ENCODE results near the gene CHST1.

CHST1 gene

GRCh38 chr11:45614196-45614828 is 51.1 kb downstream of the CHST1 start:
- no peak for ATAC-seq
- TF ChIP-seq ZC3H10 (CRISPR knock-in tag; IDR thresholded peaks at IDR 0.05) (no peak), BACH2 (CRISPR knock-in tag; IDR thresholded peaks at IDR 0.05; ENCODE audit: borderline replicate concordance) (no peak), ISL1 (CRISPR knock-in tag; IDR thresholded peaks at IDR 0.05) (no peak), PPARA (CRISPR knock-in tag; IDR thresholded peaks at IDR 0.05; ENCODE audit: borderline replicate concordance) (no peak), CSRNP3 (CRISPR knock-in tag; IDR thresholded peaks at IDR 0.05) (no peak), ZNF565 (CRISPR knock-in tag; conservative IDR thresholded peaks at IDR 0.05; ENCODE audit: low read depth) (no peak), ZNF8 (CRISPR knock-in tag; IDR thresholded peaks at IDR 0.05) (no peak), RARB (CRISPR knock-in tag; IDR thresholded peaks at IDR 0.05) (no peak), OSR1 (CRISPR knock-in tag; IDR thresholded peaks at IDR 0.05) (no peak)
- TF ChIP-seq, protein P1, sequence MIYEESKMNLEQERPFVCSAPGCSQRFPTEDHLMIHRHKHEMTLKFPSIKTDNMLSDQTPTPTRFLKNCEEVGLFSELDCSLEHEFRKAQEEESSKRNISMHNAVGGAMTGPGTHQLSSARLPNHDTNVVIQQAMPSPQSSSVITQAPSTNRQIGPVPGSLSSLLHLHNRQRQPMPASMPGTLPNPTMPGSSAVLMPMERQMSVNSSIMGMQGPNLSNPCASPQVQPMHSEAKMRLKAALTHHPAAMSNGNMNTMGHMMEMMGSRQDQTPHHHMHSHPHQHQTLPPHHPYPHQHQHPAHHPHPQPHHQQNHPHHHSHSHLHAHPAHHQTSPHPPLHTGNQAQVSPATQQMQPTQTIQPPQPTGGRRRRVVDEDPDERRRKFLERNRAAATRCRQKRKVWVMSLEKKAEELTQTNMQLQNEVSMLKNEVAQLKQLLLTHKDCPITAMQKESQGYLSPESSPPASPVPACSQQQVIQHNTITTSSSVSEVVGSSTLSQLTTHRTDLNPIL (CRISPR knock-in tag; IDR thresholded peaks at IDR 0.05; ENCODE audit: low read depth) = no peak
- TF ChIP-seq, protein P2, sequence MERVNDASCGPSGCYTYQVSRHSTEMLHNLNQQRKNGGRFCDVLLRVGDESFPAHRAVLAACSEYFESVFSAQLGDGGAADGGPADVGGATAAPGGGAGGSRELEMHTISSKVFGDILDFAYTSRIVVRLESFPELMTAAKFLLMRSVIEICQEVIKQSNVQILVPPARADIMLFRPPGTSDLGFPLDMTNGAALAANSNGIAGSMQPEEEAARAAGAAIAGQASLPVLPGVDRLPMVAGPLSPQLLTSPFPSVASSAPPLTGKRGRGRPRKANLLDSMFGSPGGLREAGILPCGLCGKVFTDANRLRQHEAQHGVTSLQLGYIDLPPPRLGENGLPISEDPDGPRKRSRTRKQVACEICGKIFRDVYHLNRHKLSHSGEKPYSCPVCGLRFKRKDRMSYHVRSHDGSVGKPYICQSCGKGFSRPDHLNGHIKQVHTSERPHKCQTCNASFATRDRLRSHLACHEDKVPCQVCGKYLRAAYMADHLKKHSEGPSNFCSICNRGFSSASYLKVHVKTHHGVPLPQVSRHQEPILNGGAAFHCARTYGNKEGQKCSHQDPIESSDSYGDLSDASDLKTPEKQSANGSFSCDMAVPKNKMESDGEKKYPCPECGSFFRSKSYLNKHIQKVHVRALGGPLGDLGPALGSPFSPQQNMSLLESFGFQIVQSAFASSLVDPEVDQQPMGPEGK (CRISPR knock-in tag; IDR thresholded peaks at IDR 0.05; ENCODE audit: borderline replicate concordance) = no peak

GRCh38 chr11:45610627-45611026 is 54.8 kb downstream of the CHST1 start:
- TF ChIP-seq ESRRG (CRISPR knock-in tag; IDR thresholded peaks at IDR 0.05) = no peak
- TF ChIP-seq BACH2 (CRISPR knock-in tag; IDR thresholded peaks at IDR 0.05; ENCODE audit: borderline replicate concordance) = no peak
- no peak for TF ChIP-seq ZFP3 (CRISPR knock-in tag; IDR thresholded peaks at IDR 0.05)
- no peak for TF ChIP-seq RARB (CRISPR knock-in tag; IDR thresholded peaks at IDR 0.05)
- no peak for TF ChIP-seq ARNTL (CRISPR knock-in tag; IDR thresholded peaks at IDR 0.05; ENCODE audit: borderline replicate concordance, low read depth)
- TF ChIP-seq, protein P1 (CRISPR knock-in tag; IDR thresholded peaks at IDR 0.05; ENCODE audit: low read depth) = no peak
- TF ChIP-seq ZC3H10 (CRISPR knock-in tag; IDR thresholded peaks at IDR 0.05) = no peak
- no peak for TF ChIP-seq ZNF565 (CRISPR knock-in tag; conservative IDR thresholded peaks at IDR 0.05; ENCODE audit: low read depth)
- no peak for TF ChIP-seq CSRNP3 (CRISPR knock-in tag; IDR thresholded peaks at IDR 0.05)
- no peak for TF ChIP-seq TCF4 (CRISPR knock-in tag; IDR thresholded peaks at IDR 0.05; ENCODE audit: borderline replicate concordance)
- TF ChIP-seq ZFP30 (CRISPR knock-in tag; IDR thresholded peaks at IDR 0.05) = no peak
- TF ChIP-seq, protein P3, sequence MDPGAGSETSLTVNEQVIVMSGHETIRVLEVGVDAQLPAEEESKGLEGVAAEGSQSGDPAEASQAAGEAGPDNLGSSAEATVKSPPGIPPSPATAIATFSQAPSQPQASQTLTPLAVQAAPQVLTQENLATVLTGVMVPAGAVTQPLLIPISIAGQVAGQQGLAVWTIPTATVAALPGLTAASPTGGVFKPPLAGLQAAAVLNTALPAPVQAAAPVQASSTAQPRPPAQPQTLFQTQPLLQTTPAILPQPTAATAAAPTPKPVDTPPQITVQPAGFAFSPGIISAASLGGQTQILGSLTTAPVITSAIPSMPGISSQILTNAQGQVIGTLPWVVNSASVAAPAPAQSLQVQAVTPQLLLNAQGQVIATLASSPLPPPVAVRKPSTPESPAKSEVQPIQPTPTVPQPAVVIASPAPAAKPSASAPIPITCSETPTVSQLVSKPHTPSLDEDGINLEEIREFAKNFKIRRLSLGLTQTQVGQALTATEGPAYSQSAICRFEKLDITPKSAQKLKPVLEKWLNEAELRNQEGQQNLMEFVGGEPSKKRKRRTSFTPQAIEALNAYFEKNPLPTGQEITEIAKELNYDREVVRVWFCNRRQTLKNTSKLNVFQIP (CRISPR knock-in tag; IDR thresholded peaks at IDR 0.05; ENCODE audit: borderline replicate concordance, low read depth) = no peak
- no peak for TF ChIP-seq OSR1 (CRISPR knock-in tag; IDR thresholded peaks at IDR 0.05)
- ATAC-seq = no peak

- ATAC-seq = no peak
- no peak for TF ChIP-seq CSDC2 (CRISPR knock-in tag; IDR thresholded peaks at IDR 0.05)
- no peak for TF ChIP-seq ZC3H10 (CRISPR knock-in tag; IDR thresholded peaks at IDR 0.05)
- no peak for TF ChIP-seq ZFP3 (CRISPR knock-in tag; IDR thresholded peaks at IDR 0.05)
- no peak for TF ChIP-seq RARB (CRISPR knock-in tag; IDR thresholded peaks at IDR 0.05)
- no peak for TF ChIP-seq GLIS3 (CRISPR knock-in tag; IDR thresholded peaks at IDR 0.05)
- no peak for TF ChIP-seq BACH2 (CRISPR knock-in tag; IDR thresholded peaks at IDR 0.05; ENCODE audit: borderline replicate concordance)
- TF ChIP-seq ESRRG (CRISPR knock-in tag; IDR thresholded peaks at IDR 0.05) = no peak
- TF ChIP-seq, protein P2 (CRISPR knock-in tag; IDR thresholded peaks at IDR 0.05; ENCODE audit: borderline replicate concordance) = no peak
- TF ChIP-seq ZNF8 (CRISPR knock-in tag; IDR thresholded peaks at IDR 0.05) = no peak
- no peak for TF ChIP-seq SNAI2 (CRISPR knock-in tag; IDR thresholded peaks at IDR 0.05)
- TF ChIP-seq, protein P4, sequence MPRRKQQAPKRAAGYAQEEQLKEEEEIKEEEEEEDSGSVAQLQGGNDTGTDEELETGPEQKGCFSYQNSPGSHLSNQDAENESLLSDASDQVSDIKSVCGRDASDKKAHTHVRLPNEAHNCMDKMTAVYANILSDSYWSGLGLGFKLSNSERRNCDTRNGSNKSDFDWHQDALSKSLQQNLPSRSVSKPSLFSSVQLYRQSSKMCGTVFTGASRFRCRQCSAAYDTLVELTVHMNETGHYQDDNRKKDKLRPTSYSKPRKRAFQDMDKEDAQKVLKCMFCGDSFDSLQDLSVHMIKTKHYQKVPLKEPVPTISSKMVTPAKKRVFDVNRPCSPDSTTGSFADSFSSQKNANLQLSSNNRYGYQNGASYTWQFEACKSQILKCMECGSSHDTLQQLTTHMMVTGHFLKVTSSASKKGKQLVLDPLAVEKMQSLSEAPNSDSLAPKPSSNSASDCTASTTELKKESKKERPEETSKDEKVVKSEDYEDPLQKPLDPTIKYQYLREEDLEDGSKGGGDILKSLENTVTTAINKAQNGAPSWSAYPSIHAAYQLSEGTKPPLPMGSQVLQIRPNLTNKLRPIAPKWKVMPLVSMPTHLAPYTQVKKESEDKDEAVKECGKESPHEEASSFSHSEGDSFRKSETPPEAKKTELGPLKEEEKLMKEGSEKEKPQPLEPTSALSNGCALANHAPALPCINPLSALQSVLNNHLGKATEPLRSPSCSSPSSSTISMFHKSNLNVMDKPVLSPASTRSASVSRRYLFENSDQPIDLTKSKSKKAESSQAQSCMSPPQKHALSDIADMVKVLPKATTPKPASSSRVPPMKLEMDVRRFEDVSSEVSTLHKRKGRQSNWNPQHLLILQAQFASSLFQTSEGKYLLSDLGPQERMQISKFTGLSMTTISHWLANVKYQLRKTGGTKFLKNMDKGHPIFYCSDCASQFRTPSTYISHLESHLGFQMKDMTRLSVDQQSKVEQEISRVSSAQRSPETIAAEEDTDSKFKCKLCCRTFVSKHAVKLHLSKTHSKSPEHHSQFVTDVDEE (CRISPR knock-in tag; IDR thresholded peaks at IDR 0.05) = no peak
- TF ChIP-seq ISL1 (CRISPR knock-in tag; IDR thresholded peaks at IDR 0.05) = no peak
- TF ChIP-seq ZFP30 (CRISPR knock-in tag; IDR thresholded peaks at IDR 0.05) = no peak
- no peak for TF ChIP-seq PPARA (CRISPR knock-in tag; IDR thresholded peaks at IDR 0.05; ENCODE audit: borderline replicate concordance)
Measured at GRCh38 chr11:45609902-45610301, 55.5 kb downstream of the CHST1 start.
